Loucy (cell line): Measurements from ENCODE around the gene UNC119B.

Experiments
- H2AFZ ChIP-seq: fragments of 200-600 bp; sonication (generic); 2 replicates; pipeline ENCODE4 v1.6.0; 2016; ENCODE audit warnings: antibody characterized with exemption, mild to moderate bottlenecking, low read length, moderate library complexity
- H3F3A ChIP-seq: fragments of 200-600 bp; 2 replicates; pipeline ENCODE4 v1.6.0; 2016; ENCODE audit warnings: antibody characterized with exemption, low read depth, mild to moderate bottlenecking
- H3K27me3 ChIP-seq: fragments of 200-600 bp; sonication (generic); 2 replicates; pipeline ENCODE4 v1.6.1; 2014; ENCODE audit warnings: low read length, mild to moderate bottlenecking; ENCODE audit not compliant: insufficient read depth, poor library complexity, severe bottlenecking
- H3K36me3 ChIP-seq: fragments of 200-600 bp; sonication (generic); 2 replicates; pipeline ENCODE4 v1.6.1; 2016; ENCODE audit warnings: low read length; ENCODE audit not compliant: insufficient read depth
- H3K4me1 ChIP-seq: fragments of 200-600 bp; sonication (generic); 2 replicates; pipeline ENCODE4 v1.5.1; 2014; ENCODE audit warnings: low read length, mild to moderate bottlenecking; ENCODE audit not compliant: insufficient read depth, poor library complexity, severe bottlenecking
- H3K4me2 ChIP-seq: fragments of 200-600 bp; sonication (generic); 2 replicates; pipeline ENCODE4 v1.6.0; 2014; ENCODE audit warnings: antibody characterized with exemption, low read length, low read depth, mild to moderate bottlenecking; ENCODE audit not compliant: poor library complexity, severe bottlenecking
- H3K4me3 ChIP-seq: fragments of 200-600 bp; sonication (generic); 2 replicates; pipeline ENCODE4 v1.5.1; 2014; ENCODE audit warnings: low read length, mild to moderate bottlenecking, mixed read lengths; ENCODE audit not compliant: poor library complexity, severe bottlenecking
- H3K79me2 ChIP-seq: fragments of 200-600 bp; sonication (generic); 2 replicates; pipeline ENCODE4 v1.6.1; 2014; ENCODE audit warnings: low read length; ENCODE audit not compliant: insufficient read depth
- H3K9ac ChIP-seq: fragments of 200-600 bp; sonication (generic); 2 replicates; pipeline ENCODE4 v1.6.0; 2014; ENCODE audit warnings: mild to moderate bottlenecking, low read depth, low read length, moderate library complexity; ENCODE audit not compliant: poor library complexity, severe bottlenecking
- H3K9me2 ChIP-seq: fragments of 200-600 bp; sonication (generic); replicated peaks from 2 replicates; pipeline ENCODE4 v1.6.1; 2016; ENCODE audit warnings: low read depth, low read length, mixed read lengths
- H3K9me3 ChIP-seq: fragments of 200-600 bp; sonication (generic); 2 replicates; pipeline ENCODE4 v1.6.1; 2014; ENCODE audit warnings: mild to moderate bottlenecking, antibody characterized with exemption, low read length, low read depth; ENCODE audit not compliant: insufficient read depth
- H4K20me1 ChIP-seq: fragments of 200-600 bp; sonication (generic); 2 replicates; pipeline ENCODE4 v1.6.0; 2014; ENCODE audit warnings: antibody characterized with exemption, low read length, mild to moderate bottlenecking; ENCODE audit not compliant: insufficient read depth, poor library complexity, severe bottlenecking
- EZH2phosphoT487 ChIP-seq: fragments of 200-600 bp; IDR thresholded peaks from 2 replicates; pipeline ENCODE4 v1.6.1; 2018; ENCODE audit warnings: antibody characterized with exemption, mild to moderate bottlenecking, moderate library complexity, borderline replicate concordance
- TF ChIP-seq, protein P1 (sequence below): fragments of 200-600 bp; sonication (generic); conservative IDR thresholded peaks from 2 replicates; pipeline ENCODE4 v1.5.1; 2014; ENCODE audit warnings: mild to moderate bottlenecking, antibody characterized with exemption, low read length

The UNC119B gene

DNA sequence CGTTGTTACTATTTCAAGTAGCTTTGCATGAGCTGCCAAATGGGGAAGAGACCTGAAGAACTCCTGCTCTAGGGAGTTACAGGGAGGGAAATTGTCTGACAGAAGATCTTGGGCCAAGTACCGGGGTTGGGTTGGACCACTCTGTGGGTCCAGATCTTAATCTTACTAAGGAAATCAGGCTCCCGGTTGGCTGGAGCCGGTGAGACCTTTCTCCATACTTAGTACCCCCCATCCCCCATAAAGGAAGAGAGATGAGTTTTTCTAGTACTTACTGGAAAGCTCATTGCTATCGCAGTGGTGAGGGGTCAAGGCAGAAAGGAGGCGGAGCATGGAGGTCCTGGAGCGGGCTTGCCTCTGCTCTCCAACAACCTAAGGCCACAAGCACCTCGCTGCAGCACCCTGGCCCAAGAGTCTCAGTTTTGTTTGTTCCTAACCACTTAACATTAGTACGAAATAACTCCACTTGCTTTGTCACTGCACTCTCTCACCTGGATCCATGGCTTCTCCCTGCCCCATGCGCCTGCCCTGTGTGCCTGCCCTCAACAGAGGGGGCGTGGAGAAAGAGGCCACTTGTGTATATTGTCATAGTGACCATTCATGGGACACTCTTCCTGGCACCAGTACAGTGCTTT, 6.8 kb upstream of the UNC119B start:
- TF ChIP-seq EZH2phosphoT487: no peak
- TF ChIP-seq, protein P1, sequence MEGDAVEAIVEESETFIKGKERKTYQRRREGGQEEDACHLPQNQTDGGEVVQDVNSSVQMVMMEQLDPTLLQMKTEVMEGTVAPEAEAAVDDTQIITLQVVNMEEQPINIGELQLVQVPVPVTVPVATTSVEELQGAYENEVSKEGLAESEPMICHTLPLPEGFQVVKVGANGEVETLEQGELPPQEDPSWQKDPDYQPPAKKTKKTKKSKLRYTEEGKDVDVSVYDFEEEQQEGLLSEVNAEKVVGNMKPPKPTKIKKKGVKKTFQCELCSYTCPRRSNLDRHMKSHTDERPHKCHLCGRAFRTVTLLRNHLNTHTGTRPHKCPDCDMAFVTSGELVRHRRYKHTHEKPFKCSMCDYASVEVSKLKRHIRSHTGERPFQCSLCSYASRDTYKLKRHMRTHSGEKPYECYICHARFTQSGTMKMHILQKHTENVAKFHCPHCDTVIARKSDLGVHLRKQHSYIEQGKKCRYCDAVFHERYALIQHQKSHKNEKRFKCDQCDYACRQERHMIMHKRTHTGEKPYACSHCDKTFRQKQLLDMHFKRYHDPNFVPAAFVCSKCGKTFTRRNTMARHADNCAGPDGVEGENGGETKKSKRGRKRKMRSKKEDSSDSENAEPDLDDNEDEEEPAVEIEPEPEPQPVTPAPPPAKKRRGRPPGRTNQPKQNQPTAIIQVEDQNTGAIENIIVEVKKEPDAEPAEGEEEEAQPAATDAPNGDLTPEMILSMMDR: no peak
- Histone ChIP-seq H4K20me1 (no peaks in the 10 kb centered on the region), H3K4me3 (no peak overlapping the region), H3K9ac (no peak overlapping the region), H3K27me3 (no peaks in the 10 kb centered on the region), H3K79me2 (peaks cover under 1% of the 10 kb centered on the region; the same call in 1 of the 2 replicates), H3K9me3 (no peaks in the 10 kb centered on the region), H3K4me2 (no peak overlapping the region), H3K9me2 (no peaks in the 10 kb centered on the region), H3F3A (peaks cover 4% of the 10 kb centered on the region; the same call in 1 of the 2 replicates), H3K4me1 (peaks cover under 1% of the 10 kb centered on the region), H3K36me3 (peaks cover 55% of the 10 kb centered on the region; the same call in 1 of the 2 replicates), H2AFZ (no peak overlapping the region)

DNA sequence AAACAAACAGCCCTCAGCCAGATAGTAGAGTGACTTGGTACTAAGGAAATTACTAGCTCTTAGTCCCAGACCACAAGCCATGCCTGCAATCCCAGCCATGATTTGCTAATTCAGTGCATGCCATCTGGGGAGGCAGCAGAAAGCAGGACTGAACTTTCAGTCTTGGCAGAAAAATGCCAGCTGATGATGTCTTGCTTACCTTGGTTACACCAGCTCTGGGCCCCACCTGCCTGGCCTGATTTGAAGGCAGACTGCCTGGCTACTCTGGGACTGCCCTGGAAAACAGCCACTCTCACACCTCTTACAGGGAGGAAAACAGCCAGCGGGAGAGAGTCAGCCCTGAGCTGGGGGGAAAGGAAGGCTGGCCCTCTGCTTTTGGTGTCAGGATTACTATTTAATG, 4.6 kb upstream of the UNC119B start:
- no peak overlapping the region for H3K4me2 ChIP-seq
- no peak overlapping the region for H3K9ac ChIP-seq
- H3K4me3 ChIP-seq: no peak overlapping the region
- peaks cover 5% of the 10 kb centered on the region; the same call in 1 of the 2 replicates for H3F3A ChIP-seq
- TF ChIP-seq, protein P1: no peak
- TF ChIP-seq EZH2phosphoT487: no peak
- H3K79me2 ChIP-seq: peaks cover 4% of the 10 kb centered on the region
- H3K9me2 ChIP-seq: no peaks in the 10 kb centered on the region
- no peaks in the 10 kb centered on the region for H3K9me3 ChIP-seq
- peaks cover 6% of the 10 kb centered on the region for H3K4me1 ChIP-seq
- no peaks in the 10 kb centered on the region for H4K20me1 ChIP-seq
- peaks cover 34% of the 10 kb centered on the region; the same call in 1 of the 2 replicates for H3K36me3 ChIP-seq
- H3K27me3 ChIP-seq: no peaks in the 10 kb centered on the region
- no peak overlapping the region for H2AFZ ChIP-seq

DNA sequence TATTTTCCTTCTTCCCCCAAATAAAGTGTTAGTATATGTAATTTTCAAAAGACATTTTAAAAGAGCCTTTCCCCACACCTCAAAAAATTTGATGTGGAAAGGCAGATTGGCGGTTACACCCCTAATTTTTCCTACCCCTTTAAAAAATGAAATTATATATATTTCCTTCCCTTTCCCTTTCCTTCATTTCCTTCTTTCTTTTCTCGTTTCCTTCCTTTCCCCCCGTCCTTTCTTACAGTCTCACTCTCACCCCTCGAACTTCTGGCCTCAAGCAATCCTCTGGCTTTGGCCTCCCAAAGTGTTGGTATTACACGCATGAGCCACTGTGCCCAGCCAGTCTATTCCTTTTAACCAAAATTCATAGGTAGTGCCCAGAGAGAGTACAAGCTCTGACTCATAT, 4.2 kb upstream of the UNC119B start:
- Histone ChIP-seq H3K27me3 (no peaks in the 10 kb centered on the region), H4K20me1 (no peaks in the 10 kb centered on the region), H3K36me3 (peaks cover 29% of the 10 kb centered on the region; the same call in 1 of the 2 replicates), H2AFZ (no peak overlapping the region), H3K79me2 (peaks cover 8% of the 10 kb centered on the region), H3K4me3 (no peak overlapping the region), H3F3A (peaks cover 5% of the 10 kb centered on the region; the same call in 1 of the 2 replicates), H3K9ac (no peak overlapping the region), H3K4me2 (no peak overlapping the region), H3K4me1 (peaks cover 7% of the 10 kb centered on the region), H3K9me3 (no peaks in the 10 kb centered on the region), H3K9me2 (no peaks in the 10 kb centered on the region)
- TF ChIP-seq EZH2phosphoT487: no peak
- TF ChIP-seq, protein P1: no peak
